ENCODE measurements around the gene BIRC5. TPM values are rescaled to one million over a fixed set of nuclear protein-coding genes. Genes with fewer than 3 reads are reported as not detected.

BIRC5 gene
- total RNA-seq, 4 donors from 2014 or later: 2.2 to 2.9 TPM; not detected in 2

DNA sequence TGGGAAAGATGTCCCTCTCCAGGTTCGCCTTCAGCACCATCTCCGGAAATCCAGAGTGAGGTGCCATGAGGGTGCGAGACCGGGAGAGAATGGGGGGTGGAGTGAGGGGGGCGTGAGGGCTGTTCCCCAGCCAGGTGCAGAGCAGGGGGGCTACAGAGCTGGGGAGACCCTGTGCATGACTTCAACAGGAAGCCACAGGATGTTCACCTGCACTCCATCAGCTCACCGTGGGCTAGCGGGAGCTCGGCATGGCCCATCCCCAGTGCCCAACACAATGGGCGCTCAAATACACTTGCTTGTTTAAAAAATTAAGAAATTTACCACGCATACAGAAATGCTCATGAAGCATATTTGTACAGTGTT, 45.1 kb downstream of the BIRC5 start:
- TF ChIP-seq, protein P1, sequence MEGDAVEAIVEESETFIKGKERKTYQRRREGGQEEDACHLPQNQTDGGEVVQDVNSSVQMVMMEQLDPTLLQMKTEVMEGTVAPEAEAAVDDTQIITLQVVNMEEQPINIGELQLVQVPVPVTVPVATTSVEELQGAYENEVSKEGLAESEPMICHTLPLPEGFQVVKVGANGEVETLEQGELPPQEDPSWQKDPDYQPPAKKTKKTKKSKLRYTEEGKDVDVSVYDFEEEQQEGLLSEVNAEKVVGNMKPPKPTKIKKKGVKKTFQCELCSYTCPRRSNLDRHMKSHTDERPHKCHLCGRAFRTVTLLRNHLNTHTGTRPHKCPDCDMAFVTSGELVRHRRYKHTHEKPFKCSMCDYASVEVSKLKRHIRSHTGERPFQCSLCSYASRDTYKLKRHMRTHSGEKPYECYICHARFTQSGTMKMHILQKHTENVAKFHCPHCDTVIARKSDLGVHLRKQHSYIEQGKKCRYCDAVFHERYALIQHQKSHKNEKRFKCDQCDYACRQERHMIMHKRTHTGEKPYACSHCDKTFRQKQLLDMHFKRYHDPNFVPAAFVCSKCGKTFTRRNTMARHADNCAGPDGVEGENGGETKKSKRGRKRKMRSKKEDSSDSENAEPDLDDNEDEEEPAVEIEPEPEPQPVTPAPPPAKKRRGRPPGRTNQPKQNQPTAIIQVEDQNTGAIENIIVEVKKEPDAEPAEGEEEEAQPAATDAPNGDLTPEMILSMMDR (IDR thresholded peaks at IDR 0.05; ENCODE audit: low read depth): no peak

DNA sequence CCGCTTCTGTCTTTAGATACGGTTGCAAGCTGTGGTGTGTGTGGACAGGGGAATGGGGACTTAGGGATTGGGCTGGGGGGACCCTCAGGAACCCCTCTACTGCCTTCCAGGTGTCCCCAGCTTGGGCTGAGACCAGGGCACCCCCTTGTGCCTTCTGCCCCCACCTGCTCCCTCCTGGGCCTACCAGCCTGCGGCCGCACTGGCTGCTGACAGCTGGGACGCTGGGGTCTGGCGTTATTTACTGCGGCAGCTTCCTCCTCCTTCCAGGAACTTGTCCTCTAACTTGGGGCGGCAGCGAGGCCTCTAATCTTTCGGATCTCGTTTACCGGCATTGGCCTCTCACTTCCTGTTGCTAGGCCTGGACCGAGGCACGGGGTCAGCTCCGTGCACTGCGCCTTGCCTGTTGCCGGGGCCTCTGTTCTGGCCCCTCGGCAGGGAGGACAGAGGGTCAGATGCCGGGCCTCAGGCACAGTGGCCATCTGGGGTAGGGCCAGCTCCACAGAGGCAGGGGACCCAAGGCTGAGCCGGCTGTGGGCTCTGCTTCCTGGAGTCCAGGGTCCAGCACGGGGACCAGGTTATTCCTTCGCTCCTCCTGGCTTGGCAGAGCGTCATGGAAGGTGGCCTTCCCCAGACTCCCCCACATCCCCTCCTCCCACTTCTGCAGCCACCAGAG, 49.1 kb downstream of the BIRC5 start:
- TF ChIP-seq, protein P1 (IDR thresholded peaks at IDR 0.05; ENCODE audit: low read depth): no peak

DNA sequence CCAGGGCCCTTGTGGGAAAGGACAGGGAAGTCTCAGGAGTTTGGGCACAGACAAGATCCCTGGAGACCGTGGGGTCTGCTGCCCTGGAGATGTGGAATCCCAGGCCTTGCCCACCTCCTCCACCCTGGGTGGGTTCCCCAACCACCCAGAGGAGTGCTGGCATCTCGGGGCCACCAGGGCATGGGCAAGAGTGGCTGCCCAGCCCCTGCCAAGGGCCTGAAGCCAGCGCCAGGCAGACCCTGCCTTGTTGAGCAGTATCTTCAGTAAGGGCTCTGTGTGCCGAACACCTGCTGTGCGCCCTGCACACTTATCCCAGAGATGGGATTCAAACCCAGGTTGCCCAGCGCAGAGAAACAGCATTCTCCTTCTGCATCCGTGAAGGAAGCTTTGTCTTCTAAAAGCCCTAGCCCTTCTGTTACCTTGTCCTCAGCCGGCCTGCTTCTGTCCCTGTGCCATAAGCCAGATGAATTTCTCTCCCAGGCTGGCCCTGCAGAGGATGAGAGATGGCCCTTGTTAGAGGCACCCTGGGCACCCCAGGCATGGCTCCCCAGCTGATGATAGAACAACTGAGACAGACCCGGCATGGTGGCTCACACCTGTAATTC, 49.8 kb downstream of the BIRC5 start:
- TF ChIP-seq, protein P1 (IDR thresholded peaks at IDR 0.05; ENCODE audit: low read depth): no peak

DNA sequence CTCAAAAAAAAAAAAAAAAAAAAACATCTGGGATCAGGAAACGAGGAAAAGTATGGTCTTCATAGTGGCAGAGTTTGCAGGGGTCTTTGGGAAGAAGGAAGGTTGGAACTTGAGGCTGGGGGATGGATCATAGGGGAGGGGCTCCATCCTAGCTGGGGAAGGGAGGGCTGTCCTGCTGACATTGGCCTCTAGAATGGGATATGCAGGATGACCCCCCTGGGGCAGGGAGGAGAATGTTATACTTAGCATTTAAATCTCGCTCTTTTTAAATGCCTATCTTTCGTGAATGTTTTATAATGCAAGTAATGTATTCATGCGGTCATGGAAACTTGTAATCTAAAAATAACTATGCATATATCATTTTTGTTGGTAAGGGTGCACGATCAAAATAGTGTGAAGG, 50.5 kb downstream of the BIRC5 start:
- TF ChIP-seq, protein P1 (IDR thresholded peaks at IDR 0.05; ENCODE audit: low read depth): no peak

DNA sequence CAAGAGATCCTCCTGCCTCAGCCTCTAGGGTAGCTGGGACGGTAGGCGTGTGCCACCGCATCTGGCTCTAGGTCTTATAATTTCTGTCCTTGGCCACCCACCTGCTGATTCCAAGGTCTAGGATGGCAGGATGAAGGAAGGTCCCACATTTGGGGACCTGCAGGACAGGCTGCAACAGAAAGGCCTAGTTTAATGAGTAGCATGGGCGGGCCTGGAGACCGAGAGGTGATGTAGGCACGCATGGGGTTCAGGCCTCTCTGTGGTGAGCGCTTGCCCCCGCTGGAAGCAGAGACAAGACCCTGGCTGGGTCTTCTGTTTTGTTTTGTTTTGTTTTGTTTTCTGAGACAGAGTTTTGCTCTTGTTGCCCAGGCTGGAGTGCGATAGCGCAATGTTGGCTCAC, 51.1 kb downstream of the BIRC5 start:
- TF ChIP-seq, protein P1 (IDR thresholded peaks at IDR 0.05; ENCODE audit: low read depth): no peak

DNA sequence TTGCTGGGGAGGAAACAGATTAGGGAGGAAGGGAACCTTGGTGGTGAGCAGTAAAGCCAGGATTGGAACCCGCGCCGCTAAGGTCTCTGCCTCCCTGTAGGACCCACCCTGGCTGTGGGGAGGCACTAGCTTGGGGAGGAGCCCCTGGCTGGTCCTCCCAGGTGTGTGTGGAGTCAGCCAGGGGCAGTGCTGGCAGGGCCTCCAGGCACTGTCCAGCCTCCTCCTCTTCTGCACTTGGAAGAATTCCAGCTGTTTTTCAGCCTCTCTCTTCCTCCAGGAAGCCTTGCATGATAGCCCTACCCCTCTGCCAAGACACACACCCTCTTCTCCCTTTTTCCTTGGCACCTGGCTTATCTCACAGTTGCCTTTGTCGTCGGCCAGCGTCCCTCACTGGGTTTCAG, 52.2 kb downstream of the BIRC5 start:
- TF ChIP-seq, protein P1 (IDR thresholded peaks at IDR 0.05; ENCODE audit: low read depth): no peak

DNA sequence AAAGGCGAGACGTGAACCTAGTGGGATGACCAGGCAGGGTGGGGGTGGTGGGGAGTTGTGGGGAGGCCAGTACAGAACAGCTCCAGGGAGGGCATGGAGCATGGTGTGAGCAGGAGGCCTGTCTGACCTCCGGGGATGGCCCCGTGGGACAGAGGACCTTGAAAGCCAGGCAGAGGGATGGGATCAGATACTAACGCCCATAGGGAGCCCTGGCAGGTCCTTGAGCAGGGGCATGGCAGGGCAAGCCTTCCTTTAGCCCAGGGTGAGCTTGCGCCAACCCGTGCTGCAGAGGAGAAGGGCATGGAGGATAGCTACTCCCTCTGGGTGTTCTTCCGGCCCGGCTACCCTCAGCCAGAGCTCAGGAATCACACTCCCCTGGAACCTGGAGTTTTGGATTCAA, 52.7 kb downstream of the BIRC5 start:
- TF ChIP-seq, protein P1 (IDR thresholded peaks at IDR 0.05; ENCODE audit: low read depth): no peak

All from subcutaneous adipose tissue (tissue), 4 donors.